MG63 (cell line): ENCODE results near the gene G3BP2. TPM values are rescaled to one million over a fixed set of nuclear protein-coding genes. Genes with fewer than 3 reads are reported as not detected.

Experiments
- DNase-seq: peaks from one replicate; pipeline ENCODE4 v3.0.0-alpha.2; 2020
- H3K27me3 ChIP-seq: fragments of 250-450 bp; sonication (Bioruptor Pico); 2 replicates; pipeline ENCODE4 v1.5.1; 2020; ENCODE audit warnings: mild to moderate bottlenecking, moderate library complexity
- H3K36me3 ChIP-seq: fragments of 250-450 bp; sonication (Bioruptor Pico); 2 replicates; pipeline ENCODE4 v1.5.1; 2020; ENCODE audit warnings: mild to moderate bottlenecking, moderate library complexity
- H3K4me3 ChIP-seq: fragments of 250-450 bp; sonication (Bioruptor Pico); 2 replicates; pipeline ENCODE4 v1.5.1; 2020; ENCODE audit warnings: mild to moderate bottlenecking, moderate library complexity
- H3K9me3 ChIP-seq: fragments of 250-450 bp; sonication (Bioruptor Pico); 2 replicates; pipeline ENCODE4 v1.5.1; 2020; ENCODE audit warnings: mild to moderate bottlenecking, moderate library complexity
- total RNA-seq: library from RNA; depleted of rRNA; stranded (reverse); fragments of >200 nt; shearing (Covaris generic); gene quantifications from 2 replicates; pipeline ENCODE4 v1.2.3, GENCODE V29; 2014; ENCODE audit warnings: low replicate concordance

Gene G3BP2
- total RNA-seq, 1 experiment from 2014 or later = 21.3 TPM

GRCh38 chr4:75662626-75663025 is 10.6 kb downstream of the G3BP2 start:
- H3K4me3 ChIP-seq = no peak overlapping the region
- DNase-seq = no peak

GRCh38 chr4:75660491-75660890 is 12.7 kb downstream of the G3BP2 start:
- H3K4me3 ChIP-seq = no peak overlapping the region
- H3K9me3 ChIP-seq = no peaks in the 10 kb centered on the region
- H3K27me3 ChIP-seq = no peaks in the 10 kb centered on the region
- H3K36me3 ChIP-seq = peaks cover 16% of the 10 kb centered on the region
- no peak for DNase-seq

More at GRCh38 chr4:75662626-75663025, 10.6 kb downstream of the G3BP2 start:
- Histone ChIP-seq H3K9me3 (no peaks in the 10 kb centered on the region), H3K36me3 (peaks cover 12% of the 10 kb centered on the region), H3K27me3 (no peaks in the 10 kb centered on the region)

DNA sequence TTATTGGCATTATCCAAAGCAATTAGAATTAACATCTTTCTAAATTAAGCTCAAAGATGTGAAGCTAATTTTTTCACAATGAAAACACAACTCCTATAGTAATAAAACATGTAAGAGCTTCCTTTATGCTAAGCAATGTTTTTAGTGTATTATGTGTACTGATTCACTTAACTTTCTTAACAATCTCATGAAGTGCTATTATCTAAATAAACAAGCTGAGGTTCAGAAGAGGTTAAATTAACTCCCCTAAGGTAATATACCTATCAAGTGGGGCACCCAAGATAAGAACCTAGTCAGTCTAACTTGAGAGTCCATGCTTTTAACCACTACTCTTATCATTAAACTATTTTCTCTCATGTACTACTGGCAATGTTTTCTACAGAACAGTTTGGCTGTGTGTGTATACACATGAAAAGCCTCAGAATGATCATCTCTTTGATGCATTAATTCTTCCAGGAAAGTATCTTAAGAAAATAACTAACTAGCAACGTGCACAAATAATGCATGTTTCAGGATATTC is 13.6 kb downstream of the G3BP2 start:
- no peaks in the 10 kb centered on the region for H3K27me3 ChIP-seq
- no peak for DNase-seq
- H3K36me3 ChIP-seq = peaks cover 20% of the 10 kb centered on the region
- no peaks in the 10 kb centered on the region for H3K9me3 ChIP-seq
- no peak overlapping the region for H3K4me3 ChIP-seq

GRCh38 chr4:75658876-75659275 is 14.3 kb downstream of the G3BP2 start:
- H3K9me3 ChIP-seq = no peaks in the 10 kb centered on the region
- no peak overlapping the region for H3K4me3 ChIP-seq
- no peaks in the 10 kb centered on the region for H3K27me3 ChIP-seq
- peaks cover 27% of the 10 kb centered on the region for H3K36me3 ChIP-seq
- no peak for DNase-seq

- H3K27me3 ChIP-seq = no peaks in the 10 kb centered on the region
- peaks cover 39% of the 10 kb centered on the region for H3K36me3 ChIP-seq
These were observed 17.6 kb downstream of the G3BP2 start for GRCh38 chr4:75655562-75655961.

GRCh38 chr4:75654905-75655304 is 18.3 kb downstream of the G3BP2 start:
- no peak for DNase-seq
- no peaks in the 10 kb centered on the region for H3K27me3 ChIP-seq
- peaks cover 39% of the 10 kb centered on the region for H3K36me3 ChIP-seq
- H3K4me3 ChIP-seq = no peak overlapping the region
- no peaks in the 10 kb centered on the region for H3K9me3 ChIP-seq

More at GRCh38 chr4:75655562-75655961, 17.6 kb downstream of the G3BP2 start:
- Histone ChIP-seq H3K9me3 (no peaks in the 10 kb centered on the region), H3K4me3 (no peak overlapping the region)
- DNase-seq = no peak

DNA sequence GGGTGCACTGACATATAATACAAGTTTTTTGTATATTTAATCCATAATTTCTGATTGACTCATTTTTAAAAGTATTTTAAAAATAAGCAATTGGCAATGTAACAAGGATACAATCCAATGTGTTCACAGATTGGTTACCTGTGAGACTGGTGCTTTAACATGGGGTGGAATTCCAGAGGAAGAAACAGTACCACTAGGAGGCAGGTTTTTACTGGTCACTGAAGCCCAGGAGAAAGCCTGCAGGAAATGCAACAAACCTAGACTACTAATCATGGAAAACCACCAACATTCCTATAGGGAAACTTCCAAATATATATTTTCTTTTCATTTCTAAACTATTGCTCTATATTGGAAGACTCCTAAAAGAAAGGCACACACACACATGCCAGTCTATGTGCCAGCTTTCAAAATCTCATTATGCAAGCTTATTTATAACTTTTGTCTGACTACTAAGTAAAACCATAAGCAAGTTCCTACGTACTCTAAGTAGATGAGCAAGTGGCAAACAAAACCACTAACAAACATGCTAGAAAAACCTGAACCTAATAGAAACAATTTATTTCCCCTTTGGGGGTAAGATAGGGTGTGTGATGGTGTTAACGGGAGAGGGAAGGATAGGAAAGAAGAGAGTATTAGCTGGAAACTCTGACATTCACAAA is 19.2 kb downstream of the G3BP2 start:
- no peak overlapping the region for H3K4me3 ChIP-seq
- peaks cover 39% of the 10 kb centered on the region for H3K36me3 ChIP-seq
- DNase-seq = no peak
- no peaks in the 10 kb centered on the region for H3K27me3 ChIP-seq
- H3K9me3 ChIP-seq = no peaks in the 10 kb centered on the region

DNA sequence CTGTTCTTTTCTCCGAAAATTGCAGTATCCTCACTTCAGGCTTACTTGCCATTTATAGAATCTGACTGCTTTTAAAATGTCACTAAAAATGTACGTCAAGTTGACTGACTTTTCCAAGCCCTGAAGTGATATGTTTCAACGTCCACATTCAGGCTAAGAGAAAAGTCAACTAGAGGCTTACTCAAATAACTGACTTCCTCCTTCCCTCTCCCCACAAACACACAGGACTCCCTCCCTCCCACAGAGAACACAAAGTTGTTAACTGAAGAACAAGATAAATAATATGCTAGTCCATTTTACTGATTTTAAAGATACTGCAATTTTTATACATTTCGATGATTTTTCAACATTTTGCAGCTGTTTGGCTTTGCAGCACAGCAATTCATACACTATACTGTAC is 29.1 kb downstream of the G3BP2 start:
- no peak for DNase-seq
- no peaks in the 10 kb centered on the region for H3K27me3 ChIP-seq
- H3K36me3 ChIP-seq = peaks cover 9% of the 10 kb centered on the region
- H3K4me3 ChIP-seq = no peak overlapping the region
- no peaks in the 10 kb centered on the region for H3K9me3 ChIP-seq

DNA sequence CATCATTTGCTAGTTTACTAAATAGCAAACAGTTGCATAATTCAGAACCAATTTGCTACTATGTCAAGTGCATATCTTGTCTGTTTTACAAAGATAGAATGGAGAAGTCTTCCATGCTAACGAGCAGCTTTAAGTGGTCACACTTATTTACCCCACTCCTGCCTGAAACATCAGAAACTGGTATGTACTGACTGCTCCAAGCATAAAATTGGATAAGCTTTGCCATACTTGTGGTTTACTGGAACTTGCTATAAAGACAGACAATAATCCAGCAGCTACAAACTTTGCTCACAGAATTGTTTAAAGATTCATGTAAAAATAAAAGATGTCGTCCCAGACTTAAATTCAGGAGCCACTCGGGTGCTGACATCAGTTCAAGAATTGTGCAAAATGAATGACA is 29.6 kb downstream of the G3BP2 start:
- DNase-seq = no peak
- Histone ChIP-seq H3K36me3 (peaks cover 9% of the 10 kb centered on the region), H3K4me3 (no peak overlapping the region), H3K27me3 (no peaks in the 10 kb centered on the region), H3K9me3 (no peaks in the 10 kb centered on the region)

- H3K4me3 ChIP-seq = no peak overlapping the region
- no peaks in the 10 kb centered on the region; the same call in 1 of the 2 replicates for H3K36me3 ChIP-seq
- no peaks in the 10 kb centered on the region for H3K27me3 ChIP-seq
- H3K9me3 ChIP-seq = no peaks in the 10 kb centered on the region
- no peak for DNase-seq
These were observed 34.0 kb downstream of the G3BP2 start for GRCh38 chr4:75639124-75639695.

DNA sequence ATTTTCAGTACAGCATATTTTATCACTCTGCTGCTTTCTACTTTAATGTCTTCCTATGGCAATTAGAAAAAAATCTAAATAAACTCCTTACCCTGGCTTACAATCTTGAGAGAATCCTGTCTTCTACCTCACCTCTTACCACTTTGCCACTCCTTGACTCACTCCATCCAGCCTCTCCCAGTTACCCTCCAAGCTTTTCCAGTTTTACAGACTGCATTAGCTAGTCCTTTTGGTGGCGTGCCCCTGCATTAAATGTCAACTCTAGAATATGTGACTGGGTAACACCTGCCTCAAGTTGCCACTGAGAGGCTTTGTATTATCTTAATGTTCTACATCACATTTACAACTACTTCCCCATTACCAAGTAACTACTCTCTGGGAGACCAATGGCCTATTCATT is 35.4 kb downstream of the G3BP2 start:
- Histone ChIP-seq H3K36me3 (no peaks in the 10 kb centered on the region; the same call in 1 of the 2 replicates), H3K4me3 (no peak overlapping the region), H3K27me3 (no peaks in the 10 kb centered on the region), H3K9me3 (no peaks in the 10 kb centered on the region)
- no peak for DNase-seq

DNA sequence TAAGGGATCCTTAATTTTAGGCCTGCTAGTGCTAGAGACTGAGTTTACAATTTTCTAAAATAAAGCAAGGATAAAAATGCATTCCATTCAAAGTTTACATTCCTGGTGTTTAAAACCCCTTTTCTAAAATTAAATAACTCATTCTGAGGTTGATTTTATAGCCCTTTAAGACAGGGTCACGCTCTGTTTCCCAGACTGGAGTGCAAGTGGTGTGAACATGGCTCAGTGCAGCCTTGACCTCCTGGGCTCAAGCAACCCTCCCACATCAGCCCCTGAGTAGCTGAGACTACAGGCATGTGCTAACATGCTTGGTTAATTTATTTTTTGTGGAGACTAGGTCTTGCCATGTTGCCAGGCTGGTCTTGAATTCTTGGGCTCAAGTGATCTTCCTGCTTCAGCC is 36.0 kb downstream of the G3BP2 start:
- Histone ChIP-seq H3K27me3 (no peaks in the 10 kb centered on the region), H3K9me3 (no peaks in the 10 kb centered on the region), H3K36me3 (no peaks in the 10 kb centered on the region; the same call in 1 of the 2 replicates), H3K4me3 (no peak overlapping the region)
- no peak for DNase-seq

- Histone ChIP-seq H3K4me3 (no peak overlapping the region), H3K36me3 (no peaks in the 10 kb centered on the region), H3K9me3 (no peaks in the 10 kb centered on the region), H3K27me3 (no peaks in the 10 kb centered on the region)
- no peak for DNase-seq
These were observed 38.3 kb downstream of the G3BP2 start for GRCh38 chr4:75634951-75635350.

DNA sequence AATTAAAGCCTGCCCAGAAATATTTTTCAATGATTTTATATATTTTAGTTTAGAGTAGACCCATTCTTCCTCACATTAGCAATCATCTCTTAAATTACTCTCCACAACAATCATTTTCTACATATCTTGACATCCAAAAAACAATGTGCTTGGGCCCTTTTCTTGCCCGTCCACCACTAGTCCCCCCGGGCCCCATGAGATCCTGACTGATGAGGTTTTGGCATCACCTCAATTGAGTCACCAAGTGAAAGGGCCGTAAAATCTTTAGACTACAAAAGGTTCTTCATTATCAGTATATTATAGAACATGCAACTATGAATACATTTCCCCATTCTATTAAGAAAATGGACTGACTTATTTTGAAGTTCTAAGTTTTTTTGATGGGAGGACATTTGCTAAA is 38.9 kb downstream of the G3BP2 start:
- H3K27me3 ChIP-seq = no peaks in the 10 kb centered on the region
- H3K9me3 ChIP-seq = no peaks in the 10 kb centered on the region
- H3K4me3 ChIP-seq = no peak overlapping the region
- no peaks in the 10 kb centered on the region for H3K36me3 ChIP-seq
- DNase-seq = peak; percentile 5

- Histone ChIP-seq H3K36me3 (no peaks in the 10 kb centered on the region), H3K4me3 (no peak overlapping the region), H3K9me3 (no peaks in the 10 kb centered on the region), H3K27me3 (no peaks in the 10 kb centered on the region)
- no peak for DNase-seq
These were observed 39.4 kb downstream of the G3BP2 start for GRCh38 chr4:75633846-75634245.

DNA sequence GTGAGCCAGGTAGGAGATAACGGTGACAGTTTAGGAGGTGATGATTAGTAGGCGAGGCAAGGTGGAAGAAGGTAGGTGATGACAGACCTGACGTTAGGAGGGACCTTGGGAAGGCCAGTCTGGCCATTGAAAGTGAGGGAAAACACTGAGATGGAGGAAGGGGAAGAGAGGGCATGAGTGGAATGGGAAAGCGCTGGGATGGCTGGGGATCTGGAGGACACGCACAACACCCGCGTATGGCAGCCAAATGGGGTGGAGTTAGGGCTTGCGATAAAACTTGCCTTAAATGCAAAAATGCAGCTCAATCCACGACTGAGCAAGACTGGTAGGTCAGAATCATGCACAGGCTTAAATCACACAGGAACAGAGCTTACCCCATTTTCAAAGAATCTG is 42.3 kb downstream of the G3BP2 start:
- Histone ChIP-seq H3K36me3 (no peaks in the 10 kb centered on the region), H3K4me3 (no peak overlapping the region), H3K27me3 (no peaks in the 10 kb centered on the region), H3K9me3 (no peaks in the 10 kb centered on the region)
- DNase-seq = no peak

- H3K27me3 ChIP-seq = no peaks in the 10 kb centered on the region
- no peaks in the 10 kb centered on the region for H3K9me3 ChIP-seq
- H3K4me3 ChIP-seq = no peak within 1 kb of the TSS
- no peaks in the 10 kb centered on the region for H3K36me3 ChIP-seq
- no peak for DNase-seq
These were observed 42.9 kb downstream of the G3BP2 start, which contains the start of gene CDKL2 for GRCh38 chr4:75630174-75630936. Gene CDKL2 (minus strand): TSS chr4:75630528. CDS start chr4:75625988, 4,540 bp downstream.
